NCI-H2029 (cell line): ENCODE results near the gene NT5DC2.
"Not testable (repeated sequence)": the region's sequence is repeated elsewhere in the genome, so short reads cannot be mapped to it uniquely, and the experiment has no call there.

Experiments used
- DNase-seq: peaks from one replicate; lab custom pipeline; 2025; lab: John Stamatoyannopoulos, UW

NT5DC2 gene

GRCh38 chr3:52537165-52537620 lies 3.5 kb upstream of the NT5DC2 start:
- no peak for DNase-seq

- peak; percentile 90 for DNase-seq
Measured at GRCh38 chr3:52536369-52537164, 2.9 kb upstream of the NT5DC2 start, which contains the start of gene UQCC5. UQCC5 (plus strand) TSS chr3:52536605; CDS start chr3:52536756, 151 bp downstream.

GRCh38 chr3:52536112-52536368 lies 2.4 kb upstream of the NT5DC2 start:
- no peak for DNase-seq

- no peak for DNase-seq
Measured at GRCh38 chr3:52535411-52536111, 1.9 kb upstream of the NT5DC2 start.

GRCh38 chr3:52534281-52535183 lies 875 bp upstream of the NT5DC2 start:
- no peak for DNase-seq

GRCh38 chr3:52532838-52533622 lies 627 bp downstream of the NT5DC2 start:
- DNase-seq = no peak

GRCh38 chr3:52532517-52532837 lies 1.2 kb downstream of the NT5DC2 start:
- DNase-seq = no peak

- DNase-seq = no peak
Measured at GRCh38 chr3:52531860-52532516, 1.7 kb downstream of the NT5DC2 start.

- no peak for DNase-seq
Measured at GRCh38 chr3:52530918-52531826, 2.5 kb downstream of the NT5DC2 start.

- DNase-seq = no peak
Measured at GRCh38 chr3:52529376-52530333, 4.0 kb downstream of the NT5DC2 start.

GRCh38 chr3:52528586-52529375 lies 4.9 kb downstream of the NT5DC2 start:
- no peak for DNase-seq

- no peak for DNase-seq
Measured at GRCh38 chr3:52527732-52528585, 5.7 kb downstream of the NT5DC2 start.

GRCh38 chr3:52527039-52527731 lies 6.5 kb downstream of the NT5DC2 start:
- no peak for DNase-seq

- not testable (repeated sequence) for DNase-seq
Measured at GRCh38 chr3:52526671-52527038, 7.0 kb downstream of the NT5DC2 start.

GRCh38 chr3:52525680-52526561 lies 7.7 kb downstream of the NT5DC2 start:
- DNase-seq = no peak
